GM18498 (cell line): ENCODE results near the gene CPNE4.

Experiments
- ATAC-seq: cut with Tn5 transposase; IDR thresholded peaks from one replicate; pipeline ENCODE4 v1.9.1; 2021; ENCODE audit warnings: mild to moderate bottlenecking, moderate library complexity; ENCODE audit not compliant: unreplicated experiment

The CPNE4 gene

GRCh38 chr3:131619821-131620220, 415.0 kb downstream of the CPNE4 start:
- ATAC-seq: no peak

- no peak for ATAC-seq
Observed at GRCh38 chr3:131616719-131617118, 418.1 kb downstream of the CPNE4 start.

GRCh38 chr3:131612745-131613144, 422.1 kb downstream of the CPNE4 start:
- ATAC-seq: no peak

GRCh38 chr3:131610174-131610573, 424.6 kb downstream of the CPNE4 start:
- no peak for ATAC-seq

GRCh38 chr3:131608741-131609140, 426.1 kb downstream of the CPNE4 start:
- no peak for ATAC-seq

DNA sequence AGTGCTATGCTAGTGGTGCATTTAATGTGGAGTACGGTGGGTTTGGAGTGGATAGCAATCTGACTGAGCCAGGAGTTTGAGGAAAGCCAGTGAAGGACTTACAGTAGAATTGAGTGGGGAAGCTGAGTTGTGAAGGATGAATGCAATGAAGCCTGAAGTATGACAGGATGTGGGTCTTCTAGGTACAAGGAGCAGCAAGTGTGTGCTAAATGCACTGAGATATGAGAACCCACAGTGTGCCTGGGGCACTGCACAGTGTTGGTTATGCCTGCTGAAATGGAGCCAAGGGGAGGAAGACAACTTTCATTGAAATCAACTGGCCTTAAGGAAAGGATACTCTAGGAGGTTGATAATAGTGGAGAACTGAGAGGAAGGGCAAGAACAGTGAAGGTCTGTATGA, 426.5 kb downstream of the CPNE4 start:
- no peak for ATAC-seq

- no peak for ATAC-seq
Observed at GRCh38 chr3:131605916-131606315, 428.9 kb downstream of the CPNE4 start.

DNA sequence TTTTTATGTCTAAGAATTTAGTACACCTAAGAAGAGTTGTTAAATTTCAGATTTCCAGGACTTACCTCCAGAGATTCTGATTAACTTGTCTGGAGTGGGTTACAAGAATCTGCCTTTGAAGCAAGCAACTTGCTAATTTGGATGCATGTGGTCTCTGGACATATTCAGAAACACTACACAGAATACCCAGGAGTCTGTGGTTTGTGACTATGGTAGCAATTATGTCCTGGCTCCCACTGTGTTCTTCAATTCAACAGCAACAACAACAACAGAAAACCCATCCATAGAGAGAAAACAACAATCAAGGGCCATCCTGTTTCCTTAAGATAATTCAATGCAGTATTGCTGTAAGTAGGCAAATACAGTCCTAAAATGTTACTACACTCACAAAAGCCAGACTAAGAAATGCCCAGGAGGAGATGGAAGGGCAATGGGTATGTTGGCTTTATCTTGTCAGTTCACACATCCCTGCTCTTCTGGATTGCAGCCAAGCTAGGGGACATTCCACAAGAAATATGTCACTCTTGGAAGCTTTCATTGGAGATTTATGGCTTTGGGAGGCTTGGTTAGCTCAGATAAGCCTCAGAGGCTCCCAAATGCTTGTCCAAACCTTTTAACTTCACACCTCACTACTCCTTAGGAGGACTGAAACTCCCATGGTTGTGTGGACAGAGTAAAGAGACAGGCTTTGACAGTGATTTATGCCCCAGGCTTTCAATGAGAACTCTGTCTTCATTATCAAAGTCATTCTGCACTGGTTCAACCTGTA, 432.6 kb downstream of the CPNE4 start:
- no peak for ATAC-seq

GRCh38 chr3:131597816-131598215, 437.0 kb downstream of the CPNE4 start:
- no peak for ATAC-seq

DNA sequence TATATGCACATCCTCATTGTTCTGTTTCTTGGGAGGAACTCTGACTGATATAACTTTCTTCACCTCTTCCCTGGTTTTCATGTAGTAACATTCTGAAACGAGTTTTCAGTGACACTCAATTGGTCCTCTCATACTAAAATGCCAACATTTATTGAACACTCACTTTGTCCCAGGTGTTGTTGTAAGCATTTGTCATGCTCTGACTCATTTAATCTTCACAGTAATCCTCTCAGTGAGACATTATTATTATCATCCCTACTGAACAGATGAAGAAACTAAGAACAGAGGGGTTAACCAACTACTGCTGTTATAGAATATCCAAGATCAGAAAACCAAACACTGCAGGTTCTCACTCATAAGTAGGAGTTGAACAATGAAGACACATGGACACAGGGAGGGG, 437.9 kb downstream of the CPNE4 start:
- no peak for ATAC-seq

DNA sequence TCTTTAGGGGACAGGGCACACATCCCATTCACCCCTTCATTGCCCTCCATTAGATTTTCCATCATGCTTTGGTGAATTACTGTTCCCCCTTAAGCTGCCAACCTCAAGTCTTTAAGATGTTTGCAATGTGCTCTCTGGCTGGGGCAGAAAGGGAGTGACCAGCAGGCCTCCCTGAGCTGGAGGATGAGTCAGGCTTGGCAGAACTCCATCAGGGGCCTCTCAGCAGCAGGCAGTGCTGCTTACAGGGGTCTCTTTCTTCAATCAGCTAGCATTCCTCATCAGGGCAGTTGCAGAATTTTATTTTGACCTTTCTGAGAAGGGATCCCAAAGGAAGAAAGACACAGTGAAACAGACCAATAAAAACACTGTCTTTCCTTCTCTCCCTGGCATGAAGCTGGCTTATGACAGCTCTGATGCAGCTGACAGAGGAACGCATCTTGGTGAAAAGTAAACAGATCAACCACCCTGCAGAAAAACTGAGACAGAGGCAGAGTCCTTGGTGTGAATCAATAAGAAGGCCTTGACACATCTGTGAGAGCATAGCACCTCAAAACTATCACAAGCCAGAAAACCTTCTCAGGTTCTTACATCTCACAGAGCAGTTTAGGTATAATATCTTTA, 443.3 kb downstream of the CPNE4 start:
- ATAC-seq: no peak

- no peak for ATAC-seq
Observed at GRCh38 chr3:131586277-131586676, 448.5 kb downstream of the CPNE4 start.

- no peak for ATAC-seq
Observed at GRCh38 chr3:131582438-131582837, 452.4 kb downstream of the CPNE4 start.

DNA sequence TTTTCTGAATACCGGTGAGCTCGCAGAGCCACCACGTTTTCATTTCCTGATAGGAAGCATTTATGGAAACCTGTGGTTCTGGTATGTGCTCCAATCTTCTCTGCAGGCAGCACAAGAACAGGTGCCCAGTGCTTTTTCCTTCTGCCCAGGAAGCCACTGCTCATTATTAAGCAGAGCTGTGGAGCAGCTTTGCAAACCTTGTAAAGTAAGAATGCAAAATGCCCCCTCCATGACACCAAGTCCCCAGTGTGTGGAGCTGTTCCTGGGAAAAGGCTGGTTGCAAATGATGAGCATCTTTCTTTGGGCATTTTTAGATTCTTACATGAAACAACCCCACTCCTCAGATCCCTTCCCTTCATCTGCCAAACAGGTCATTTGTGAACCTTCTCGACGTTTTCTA, 466.4 kb downstream of the CPNE4 start:
- ATAC-seq: no peak

DNA sequence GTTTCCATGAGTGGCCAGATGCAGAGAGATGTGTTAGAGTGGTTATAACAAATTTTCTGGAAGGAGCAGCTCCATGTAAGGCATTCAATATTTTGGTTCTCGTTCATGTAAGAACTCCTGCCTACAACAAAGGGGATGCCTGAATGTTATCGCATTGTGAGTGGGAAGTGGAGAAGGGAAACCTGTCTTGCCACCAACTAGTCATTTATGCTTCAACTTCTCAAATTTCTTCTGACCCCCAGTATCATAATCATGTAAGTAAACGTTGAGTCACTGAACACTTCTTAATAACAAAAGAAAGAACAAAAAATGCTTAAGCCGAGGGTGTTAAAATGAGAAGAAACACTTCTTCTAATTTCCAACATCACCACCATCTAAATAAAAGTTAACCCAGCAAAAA, 470.0 kb downstream of the CPNE4 start:
- no peak for ATAC-seq

DNA sequence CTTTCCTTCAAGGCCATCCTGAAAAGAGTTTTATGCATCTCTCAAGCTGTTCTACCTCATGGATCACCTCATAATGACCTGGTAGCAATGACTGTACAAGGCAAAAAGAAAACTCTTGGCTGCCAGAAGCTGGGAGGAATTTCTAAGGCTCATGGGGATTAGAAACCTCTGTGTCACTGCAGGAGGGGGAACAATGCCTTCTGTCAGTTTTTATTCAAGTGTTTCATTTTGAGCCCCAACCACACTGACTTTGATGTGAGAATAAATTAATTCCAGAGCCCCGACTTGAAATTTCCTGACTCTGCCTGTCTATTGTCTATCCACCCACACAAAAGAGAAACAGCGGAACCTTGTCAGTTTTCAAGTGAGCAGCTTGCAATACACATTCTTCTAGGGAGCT, 473.3 kb downstream of the CPNE4 start:
- ATAC-seq: no peak

GRCh38 chr3:131560795-131561194, 474.0 kb downstream of the CPNE4 start:
- no peak for ATAC-seq

DNA sequence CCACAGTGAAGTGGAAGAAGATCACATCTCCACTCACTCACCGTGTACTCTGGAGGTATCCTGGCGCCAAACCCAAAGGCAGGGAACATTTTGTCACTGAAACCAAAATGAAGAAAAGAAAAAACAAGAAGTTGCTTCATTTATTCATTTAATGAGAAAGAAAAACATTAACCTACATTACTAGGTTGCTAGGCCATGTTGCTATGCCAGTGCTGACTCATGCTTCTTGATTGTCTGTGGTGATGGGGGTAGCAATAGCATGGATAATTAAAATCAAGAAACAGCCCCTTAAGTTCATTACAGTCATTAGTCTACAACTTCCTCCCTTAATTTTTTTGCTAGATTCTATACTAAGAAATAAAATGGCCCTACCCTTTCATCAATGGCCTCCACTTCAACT, 479.4 kb downstream of the CPNE4 start:
- no peak for ATAC-seq

- ATAC-seq: peak; percentile 98
Observed at GRCh38 chr3:131553495-131554247, 481.1 kb downstream of the CPNE4 start.

DNA sequence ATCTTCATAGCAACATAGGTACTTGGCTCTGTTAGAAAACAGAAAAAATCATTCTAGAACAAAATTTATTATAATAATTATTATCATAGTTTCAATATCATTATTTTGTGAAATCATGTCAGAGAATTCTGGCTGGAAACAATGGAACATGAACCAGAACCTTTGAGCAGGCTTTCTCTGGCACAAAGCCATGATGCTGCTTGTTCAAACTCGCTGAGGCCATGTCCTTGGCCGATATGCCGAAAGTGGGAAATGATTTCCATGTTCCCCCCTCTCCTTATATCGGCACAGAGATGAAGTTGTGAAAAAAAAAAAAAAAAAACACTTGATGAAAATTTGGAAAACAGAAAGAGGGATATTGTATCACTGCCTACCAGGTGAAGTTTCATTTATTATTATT, 483.1 kb downstream of the CPNE4 start:
- no peak for ATAC-seq

DNA sequence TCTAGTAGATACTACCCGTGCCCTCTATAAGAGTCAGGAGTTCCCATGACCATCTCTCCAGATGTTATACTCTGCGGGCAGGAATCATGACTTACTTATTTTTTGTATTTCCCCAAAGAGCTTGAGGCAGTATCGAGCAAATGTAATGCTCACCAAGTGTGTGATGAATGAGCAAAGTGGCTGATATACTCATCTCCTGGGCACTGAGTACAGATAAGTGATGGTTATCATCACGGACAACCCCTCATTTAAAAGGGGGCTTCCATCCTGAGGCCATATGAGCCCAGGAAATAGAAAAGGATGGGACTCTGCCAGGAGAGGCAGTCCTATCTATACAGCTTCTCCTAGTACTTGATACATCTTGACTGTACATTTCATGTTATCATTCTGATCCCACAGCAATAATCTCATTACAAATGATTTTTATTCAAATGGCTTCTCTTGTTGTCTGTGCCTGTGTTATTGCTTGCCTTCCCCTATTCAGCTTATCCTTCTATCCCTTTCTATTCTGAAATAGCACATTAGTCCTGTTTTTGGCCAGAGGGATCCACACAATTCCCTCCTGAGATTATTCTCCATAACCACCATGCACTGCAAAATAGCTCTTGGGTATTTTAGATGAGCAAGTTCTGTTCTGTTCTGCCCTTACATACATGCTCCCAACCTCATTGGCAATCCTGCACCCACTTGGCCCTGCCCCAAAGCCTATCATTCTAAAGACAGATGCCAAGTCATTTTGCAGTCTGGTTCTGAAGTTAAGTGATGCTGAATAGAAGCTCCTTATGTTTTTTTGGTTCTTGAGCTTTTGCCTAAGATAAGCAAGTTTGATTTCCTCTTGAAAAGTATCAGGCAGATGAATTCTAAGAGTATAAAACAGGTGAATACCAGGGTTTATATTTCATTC, 484.0 kb downstream of the CPNE4 start:
- no peak for ATAC-seq
